ENCODE measurements around the gene TEX19.

GRCh38 chr17:82318772-82319606, 40.1 kb upstream of the TEX19 start:
- TF ChIP-seq ESRRG (CRISPR knock-in tag; IDR thresholded peaks at IDR 0.05) (no peak), SNAI2 (CRISPR knock-in tag; IDR thresholded peaks at IDR 0.05) (no peak), GLIS3 (CRISPR knock-in tag; IDR thresholded peaks at IDR 0.05) (no peak), ZC3H10 (CRISPR knock-in tag; IDR thresholded peaks at IDR 0.05) (no peak), OSR1 (CRISPR knock-in tag; IDR thresholded peaks at IDR 0.05) (no peak), ZNF70 (CRISPR knock-in tag; IDR thresholded peaks at IDR 0.05) (no peak), ZFP3 (CRISPR knock-in tag; IDR thresholded peaks at IDR 0.05) (no peak), ISL1 (CRISPR knock-in tag; IDR thresholded peaks at IDR 0.05) (no peak), ARNTL (CRISPR knock-in tag; IDR thresholded peaks at IDR 0.05; ENCODE audit: borderline replicate concordance, low read depth) (no peak), PPARA (CRISPR knock-in tag; IDR thresholded peaks at IDR 0.05; ENCODE audit: borderline replicate concordance) (no peak)

Data from SK-N-SH treated with all-trans-retinoic acid at 6 μM for 48 hours (cell line).